Mesothelial cell of epicardium (in vitro differentiated cells): Measurements from ENCODE around the gene BIN1. TPM values are rescaled to one million over a fixed set of nuclear protein-coding genes. Genes with fewer than 3 reads are reported as not detected.
"Not testable (repeated sequence)": the region's sequence is repeated elsewhere in the genome, so short reads cannot be mapped to it uniquely, and the experiment has no call there.

Experiments used
- DNase-seq, 2 experiments: peaks; one replicate each; pipeline ENCODE4 v3.0.0; 2021; ENCODE audit warnings: low spot score in 2 of 2; ENCODE audit not compliant: unreplicated experiment in 2 of 2
- H3K27ac Mint-ChIP-seq: 2 replicates; pipeline ENCODE4 v1.8.0; 2021; ENCODE audit warnings: mixed read lengths
- H3K27me3 Mint-ChIP-seq: 2 replicates; pipeline ENCODE4 v1.8.0; 2021; ENCODE audit warnings: low read depth, mixed read lengths
- H3K36me3 Mint-ChIP-seq: 2 replicates; pipeline ENCODE4 v1.8.0; 2021; ENCODE audit warnings: mixed read lengths
- H3K4me1 Mint-ChIP-seq: 2 replicates; pipeline ENCODE4 v1.8.0; 2021; ENCODE audit warnings: mixed read lengths
- H3K4me3 Mint-ChIP-seq: 2 replicates; pipeline ENCODE4 v1.8.0; 2021; ENCODE audit warnings: mild to moderate bottlenecking, moderate library complexity, mixed read lengths
- H3K9me3 Mint-ChIP-seq: 2 replicates; pipeline ENCODE4 v1.8.0; 2021; ENCODE audit warnings: mixed read lengths
- CTCF ChIP-seq: fragments of 200-600 bp; sonication (generic); IDR thresholded peaks from one replicate; pipeline ENCODE4 v1.5.0; 2021; ENCODE audit warnings: antibody characterized with exemption; ENCODE audit not compliant: unreplicated experiment
- total RNA-seq: library from RNA; stranded (reverse); gene quantifications from 3 replicates; pipeline ENCODE4 v1.2.1, GENCODE V29; 2021

The BIN1 gene
- total RNA-seq, 1 donor from 2014 or later: 45.7 TPM

GRCh38 chr2:127122361-127123027 lies 15.5 kb upstream of the BIN1 start:
- TF ChIP-seq CTCF: no peak

GRCh38 chr2:127121776-127122176 lies 14.8 kb upstream of the BIN1 start:
- no peak for DNase-seq
- no peaks in the 10 kb centered on the region for H3K4me1 Mint-ChIP-seq
- no peak for TF ChIP-seq CTCF
- H3K9me3 Mint-ChIP-seq: peaks cover 24% of the 10 kb centered on the region
- no peaks in the 10 kb centered on the region for H3K36me3 Mint-ChIP-seq
- H3K27me3 Mint-ChIP-seq: no peaks in the 10 kb centered on the region
- H3K27ac Mint-ChIP-seq: no peak overlapping the region
- H3K4me3 Mint-ChIP-seq: no peak overlapping the region

More at GRCh38 chr2:127122361-127123027, 15.5 kb upstream of the BIN1 start:
- no peaks in the 10 kb centered on the region for H3K27me3 Mint-ChIP-seq
- peaks cover 24% of the 10 kb centered on the region for H3K9me3 Mint-ChIP-seq
- no peaks in the 10 kb centered on the region for H3K36me3 Mint-ChIP-seq
- DNase-seq: no peak
- H3K4me1 Mint-ChIP-seq: no peaks in the 10 kb centered on the region
- H3K27ac Mint-ChIP-seq: no peak overlapping the region
- H3K4me3 Mint-ChIP-seq: no peak overlapping the region

- peaks cover 24% of the 10 kb centered on the region for H3K9me3 Mint-ChIP-seq
- TF ChIP-seq CTCF: no peak
- DNase-seq: no peak
- no peaks in the 10 kb centered on the region for H3K27me3 Mint-ChIP-seq
- no peaks in the 10 kb centered on the region for H3K36me3 Mint-ChIP-seq
- no peaks in the 10 kb centered on the region for H3K4me1 Mint-ChIP-seq
- H3K4me3 Mint-ChIP-seq: no peak overlapping the region
- H3K27ac Mint-ChIP-seq: no peak overlapping the region
These were observed 14.4 kb upstream of the BIN1 start for GRCh38 chr2:127121353-127121752.

GRCh38 chr2:127120408-127120807 lies 13.5 kb upstream of the BIN1 start:
- not testable (repeated sequence) for H3K36me3 Mint-ChIP-seq, H3K4me1 Mint-ChIP-seq, H3K4me3 Mint-ChIP-seq, H3K27me3 Mint-ChIP-seq, DNase-seq, H3K27ac Mint-ChIP-seq
- H3K9me3 Mint-ChIP-seq: peaks cover 19% of the 10 kb centered on the region

- no peak for TF ChIP-seq CTCF
- Mint-ChIP-seq H3K4me3 (no peak overlapping the region), H3K36me3 (no peaks in the 10 kb centered on the region), H3K4me1 (no peaks in the 10 kb centered on the region), H3K9me3 (peaks cover 18% of the 10 kb centered on the region), H3K27ac (no peak overlapping the region), H3K27me3 (peaks cover 4% of the 10 kb centered on the region)
- no peak for DNase-seq
These were observed 11.5 kb upstream of the BIN1 start for GRCh38 chr2:127118467-127118866.

GRCh38 chr2:127118038-127118437 lies 11.1 kb upstream of the BIN1 start:
- Mint-ChIP-seq H3K9me3 (peaks cover 15% of the 10 kb centered on the region), H3K4me1 (no peaks in the 10 kb centered on the region), H3K36me3 (no peaks in the 10 kb centered on the region), H3K27ac (no peak overlapping the region), H3K27me3 (peaks cover 5% of the 10 kb centered on the region), H3K4me3 (no peak overlapping the region)
- peak in 1 of 2 experiments; percentile 3 for DNase-seq
- TF ChIP-seq CTCF: no peak
